Amniotic epithelial cell (primary cell): ENCODE results near the gene CLIC2.
"Not testable (repeated sequence)": the region's sequence is repeated elsewhere in the genome, so short reads cannot be mapped to it uniquely, and the experiment has no call there.

Experiments
- DNase-seq: peaks from one replicate; pipeline ENCODE4 v3.0.0-alpha.2; 2010; ENCODE audit warnings: low read depth

Gene CLIC2

DNA sequence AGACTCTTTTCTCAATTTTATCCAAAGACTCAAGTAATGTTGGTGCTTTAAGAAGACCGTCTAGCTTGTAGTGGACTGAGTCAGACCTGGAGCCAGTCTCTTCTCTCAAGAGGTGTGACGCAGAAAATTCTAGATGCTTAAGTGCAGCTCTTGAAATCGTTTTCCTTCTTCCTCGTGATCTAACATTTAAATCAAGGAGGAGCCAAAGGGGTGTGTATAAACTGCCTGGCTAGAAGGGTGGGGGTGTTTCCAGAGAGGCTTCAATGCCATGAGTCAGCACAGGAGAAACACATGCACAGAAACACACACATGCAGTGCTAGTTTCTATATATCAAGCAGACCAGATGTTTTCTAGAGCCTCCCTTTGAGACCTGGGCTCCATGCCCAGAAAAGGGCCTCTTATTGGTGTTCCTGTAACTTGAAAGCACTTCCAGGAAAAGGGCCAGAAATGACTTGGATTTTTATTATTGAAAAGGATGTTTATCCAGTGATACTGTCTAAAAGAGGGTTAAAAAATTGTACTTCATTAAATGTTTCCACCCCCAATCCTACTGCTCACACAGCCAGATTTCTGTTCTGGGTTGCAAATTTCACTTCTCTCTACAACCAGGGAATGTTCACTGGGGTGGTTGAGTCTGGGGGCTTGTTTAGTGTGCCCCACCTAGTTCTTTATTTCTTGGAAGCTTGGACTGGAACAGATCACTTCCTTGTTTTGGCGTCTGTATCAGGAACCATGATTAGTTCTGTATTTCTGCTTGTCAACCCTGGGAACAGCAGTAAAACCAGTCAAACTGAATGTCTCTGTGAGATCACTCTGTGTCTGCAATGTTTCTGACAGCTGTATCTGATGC is at the start of gene CLIC2:
Gene CLIC2 (minus strand): TSS at position 129 of the 851 bp plus-strand sequence. CDS start 187 bp downstream, outside the sequence.
- DNase-seq, result peak; percentile 0

- DNase-seq, result not testable (repeated sequence)
Measured at GRCh38 chrX:155382529-155382967, 48.1 kb upstream of the CLIC2 start.

DNA sequence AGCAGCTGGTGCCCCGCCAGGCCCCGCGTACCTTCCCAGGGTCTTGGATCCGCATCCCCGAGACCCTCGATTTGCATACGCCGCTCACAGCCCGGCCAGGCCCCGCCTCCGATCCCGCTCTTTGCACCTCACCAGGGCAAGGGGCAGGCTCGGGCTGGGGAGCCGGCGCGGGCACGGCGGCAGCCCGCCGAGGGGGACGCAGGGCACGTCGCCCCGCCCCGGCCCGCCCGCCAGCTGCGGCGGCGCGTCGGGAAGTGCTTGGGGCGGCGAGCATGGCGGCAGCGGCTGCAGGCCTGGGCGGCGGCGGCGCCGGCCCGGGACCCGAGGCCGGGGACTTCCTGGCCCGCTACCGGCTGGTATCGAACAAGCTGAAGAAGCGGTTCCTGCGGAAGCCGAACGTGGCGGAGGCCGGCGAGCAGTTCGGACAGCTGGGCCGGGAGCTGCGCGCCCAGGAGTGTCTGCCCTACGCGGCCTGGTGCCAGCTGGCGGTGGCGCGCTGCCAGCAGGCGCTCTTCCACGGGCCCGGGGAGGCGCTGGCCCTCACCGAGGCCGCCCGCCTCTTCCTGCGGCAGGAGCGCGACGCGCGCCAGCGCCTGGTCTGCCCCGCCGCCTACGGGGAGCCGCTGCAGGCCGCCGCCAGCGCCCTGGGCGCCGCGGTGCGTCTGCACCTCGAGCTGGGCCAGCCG is 47.6 kb upstream of the CLIC2 start, which contains the start of gene F8A2:
Gene F8A2 (plus strand): TSS at position 253 of the 686 bp plus-strand sequence. CDS start 20 bp downstream, at position 273.
- DNase-seq, result not testable (repeated sequence)

- DNase-seq, result not testable (repeated sequence)
Measured at GRCh38 chrX:155379802-155380201, 45.4 kb upstream of the CLIC2 start.

- DNase-seq, result not testable (repeated sequence)
Measured at GRCh38 chrX:155373777-155374458, 39.5 kb upstream of the CLIC2 start.

GRCh38 chrX:155363712-155364111 is 29.3 kb upstream of the CLIC2 start:
- not testable (repeated sequence) for DNase-seq

DNA sequence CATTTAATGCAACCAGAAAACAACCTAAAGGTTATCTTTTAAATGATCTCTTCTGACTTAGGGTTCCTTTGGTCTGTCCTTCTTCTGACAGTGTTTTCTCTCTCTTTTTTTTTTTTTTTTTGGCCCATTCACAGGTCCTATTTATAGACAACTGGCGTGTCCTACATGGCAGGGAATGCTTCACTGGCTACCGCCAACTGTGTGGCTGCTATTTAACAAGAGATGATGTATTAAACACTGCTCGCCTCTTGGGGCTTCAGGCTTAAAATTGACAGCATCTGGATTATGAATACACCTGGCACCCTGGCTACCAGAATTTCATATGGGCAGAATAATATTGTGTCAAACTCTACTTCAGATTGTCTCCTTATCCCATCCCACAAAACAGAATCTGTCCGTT is 15.0 kb upstream of the CLIC2 start:
- not testable (repeated sequence) for DNase-seq

GRCh38 chrX:155345689-155346088 is 11.3 kb upstream of the CLIC2 start:
- not testable (repeated sequence) for DNase-seq

GRCh38 chrX:155335337-155335712 is 911 bp upstream of the CLIC2 start:
- not testable (repeated sequence) for DNase-seq

DNA sequence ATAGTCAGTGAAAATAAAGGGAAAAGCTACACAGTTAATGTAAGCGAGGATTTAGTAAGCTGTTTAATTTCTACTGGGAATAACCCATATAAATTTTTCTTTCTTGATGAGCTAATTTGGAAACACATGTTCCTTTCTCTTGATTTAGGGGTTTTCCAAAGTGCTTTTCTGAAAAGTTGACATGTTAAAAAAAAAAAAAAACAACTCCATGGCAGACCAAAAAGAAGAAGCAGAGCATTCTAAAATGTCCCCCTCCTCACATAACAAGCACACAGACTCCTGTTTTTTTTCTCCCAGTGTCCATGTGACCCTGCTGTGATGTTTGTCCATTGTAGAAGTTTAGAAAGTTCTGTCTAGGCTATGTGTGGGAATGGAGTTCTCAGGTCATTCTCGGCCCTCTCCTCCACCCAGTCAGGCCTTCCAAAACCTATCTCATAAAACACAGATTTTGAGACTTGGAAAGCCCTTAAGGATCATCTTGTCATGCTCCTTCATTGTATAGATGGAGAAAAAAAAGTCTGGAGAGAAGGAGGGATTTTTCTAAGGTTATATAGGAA is 792 bp downstream of the CLIC2 start:
- DNase-seq, result no peak

- DNase-seq, result no peak
Measured at GRCh38 chrX:155330992-155331391, 3.4 kb downstream of the CLIC2 start.

- DNase-seq, result no peak
Measured at GRCh38 chrX:155329293-155329692, 5.1 kb downstream of the CLIC2 start.

DNA sequence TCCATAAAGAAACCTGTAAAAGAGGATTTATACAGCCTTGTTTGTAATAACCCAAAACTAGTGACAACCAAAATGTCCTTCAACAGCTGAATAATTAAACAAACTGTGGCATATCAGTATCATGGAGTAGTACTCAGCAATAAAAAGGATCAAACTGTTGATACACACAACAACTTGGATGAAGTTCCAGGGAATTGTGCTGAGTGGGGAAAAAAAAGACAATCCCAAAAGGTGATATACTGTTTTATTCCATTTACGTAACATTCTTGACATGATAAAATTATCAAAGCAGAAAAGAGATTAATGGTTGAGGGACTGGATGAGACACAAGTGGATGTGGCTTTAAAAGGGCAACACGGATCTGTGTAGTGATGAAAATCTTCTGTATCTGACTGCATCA is 7.8 kb downstream of the CLIC2 start:
- DNase-seq, result no peak

DNA sequence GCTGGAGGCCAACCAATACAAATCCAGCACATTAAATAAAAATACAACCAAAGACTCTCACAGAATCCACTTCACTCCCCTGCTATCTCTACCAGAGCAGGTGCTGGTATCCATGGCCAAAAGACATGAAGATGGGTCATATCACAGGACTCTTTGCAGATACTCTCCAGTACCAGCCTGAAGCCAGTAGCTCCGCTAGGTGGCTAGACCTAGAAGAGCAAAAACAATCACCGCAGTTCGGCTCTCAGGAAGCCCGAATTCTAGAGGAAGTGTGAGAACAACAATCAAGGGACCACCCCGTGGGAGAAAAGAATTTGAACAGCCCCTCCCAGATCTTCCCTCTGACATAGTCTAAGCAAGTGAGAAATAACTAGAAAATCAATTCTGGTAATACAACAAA is 20.2 kb downstream of the CLIC2 start:
- no peak for DNase-seq

DNA sequence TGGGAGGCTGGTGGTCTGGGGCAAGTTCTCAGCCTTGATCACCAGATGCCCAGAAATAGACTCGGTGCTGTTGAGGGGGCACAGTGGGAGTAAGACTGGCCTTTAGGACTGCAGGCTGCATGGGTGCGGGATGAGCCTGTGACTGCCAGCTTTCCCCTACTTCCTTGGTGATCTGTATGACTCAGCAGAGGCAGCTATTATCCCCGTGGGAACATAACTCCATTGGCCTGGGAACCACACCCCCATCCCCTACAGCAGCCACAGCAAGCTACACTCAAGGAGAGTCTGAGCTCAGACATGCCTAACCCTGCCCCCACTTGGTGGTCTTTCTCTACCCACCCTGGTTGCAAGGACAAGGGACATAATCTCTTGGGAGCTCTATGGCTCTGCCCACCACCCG is 20.6 kb downstream of the CLIC2 start:
- no peak for DNase-seq

DNA sequence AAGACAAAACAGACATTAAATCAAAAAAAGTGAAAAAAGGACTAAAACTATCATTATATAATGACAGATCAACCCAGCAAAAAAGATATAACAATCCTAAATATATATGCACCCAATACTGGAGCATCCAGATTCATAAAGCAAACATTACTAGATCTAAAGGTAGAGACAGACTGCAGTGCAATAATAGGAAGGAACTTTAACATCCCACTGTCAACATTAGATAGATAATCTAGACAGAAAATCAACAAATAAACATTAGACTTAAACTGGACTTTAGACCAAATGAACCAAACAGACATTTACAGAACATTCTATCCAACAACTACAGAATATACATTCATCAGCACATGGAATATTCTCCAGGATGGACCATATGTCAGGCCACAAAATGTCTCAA is 40.6 kb downstream of the CLIC2 start:
- no peak for DNase-seq

- DNase-seq, result no peak
Measured at GRCh38 chrX:155279873-155280272, 54.5 kb downstream of the CLIC2 start.

- DNase-seq, result no peak
Measured at GRCh38 chrX:155270969-155271368, 63.4 kb downstream of the CLIC2 start.

DNA sequence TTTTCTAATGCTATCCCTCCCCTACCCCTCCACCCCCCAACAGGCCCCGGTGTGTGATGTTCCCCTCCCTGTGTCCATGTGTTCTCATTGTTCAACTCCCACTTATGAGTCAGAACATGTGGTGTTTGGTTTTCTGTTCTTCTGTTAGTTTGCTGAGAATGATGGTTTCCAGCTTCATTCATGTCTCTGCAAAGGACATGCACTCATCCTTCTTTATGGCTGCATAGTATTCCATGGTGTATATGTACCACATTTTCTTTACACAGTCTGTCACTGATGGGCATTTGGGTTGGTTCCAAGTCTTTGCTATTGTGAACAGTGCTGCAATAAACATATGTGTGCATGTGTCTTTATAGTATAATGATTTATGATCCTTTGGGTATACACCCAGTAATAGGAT is 66.4 kb downstream of the CLIC2 start:
- not testable (repeated sequence) for DNase-seq

- DNase-seq, result no peak
Measured at GRCh38 chrX:155266439-155266838, 68.0 kb downstream of the CLIC2 start.

GRCh38 chrX:155263854-155264628 is 70.4 kb downstream of the CLIC2 start, which contains the start of gene RAB39B:
Gene RAB39B, minus strand, starts transcription at chrX:155264491. Its CDS starts 203 bp downstream, at chrX:155264288.
- peak; percentile 67 for DNase-seq
